Activated CD8-positive, alpha-beta memory T cell treated with anti-CD3 and anti-CD28 coated beads, Interleukin-2, amount 10 ng/mL, durations not matched to agents 7 days and 5 days (primary cell): ENCODE data around the gene PTPRU. TPM values are rescaled to one million over a fixed set of nuclear protein-coding genes. Genes with fewer than 3 reads are reported as not detected.
"Not testable (repeated sequence)": the region's sequence is repeated elsewhere in the genome, so short reads cannot be mapped to it uniquely, and the experiment has no call there.

Experiments
- ATAC-seq: fragments of 150-1000 bp; cut with Tn5 transposase; one replicate; pipeline ENCODE4 v1.10.0; 2021; ENCODE audit warnings: moderate library complexity
- CTCF ChIA-PET: fragments of 350-600 bp; sonication (Branson Sonifier 250); formaldehyde crosslinking; loops from one replicate; lab custom pipeline; 2021; ENCODE audit warnings: antibody characterized with exemption; lab: Charles Lee
- DNase-seq: peaks from one replicate; pipeline ENCODE4 v3.0.0-alpha.2; 2020
- H3K27ac Mint-ChIP-seq: one replicate; pipeline ENCODE4 v1.8.0; 2021; ENCODE audit warnings: mild to moderate bottlenecking, mixed read lengths
- H3K27me3 Mint-ChIP-seq: one replicate; pipeline ENCODE4 v1.8.0; 2021; ENCODE audit warnings: mixed read lengths
- H3K36me3 Mint-ChIP-seq: one replicate; pipeline ENCODE4 v1.8.0; 2021; ENCODE audit warnings: mild to moderate bottlenecking, mixed read lengths
- H3K4me1 Mint-ChIP-seq: one replicate; pipeline ENCODE4 v1.8.0; 2021; ENCODE audit warnings: mixed read lengths
- H3K4me3 Mint-ChIP-seq: one replicate; pipeline ENCODE4 v1.8.0; 2021; ENCODE audit warnings: mild to moderate bottlenecking, moderate library complexity, mixed read lengths
- H3K9me3 Mint-ChIP-seq: one replicate; pipeline ENCODE4 v1.8.0; 2022; ENCODE audit warnings: low read depth, mixed read lengths
- total RNA-seq, 2 experiments: library from RNA; stranded (reverse); gene quantifications; one replicate each; pipeline ENCODE4 v1.2.3, GENCODE V29; 2021

The PTPRU gene
- total RNA-seq, 2 experiments from 2014 or later = 0.47 to 0.64 TPM

GRCh38 chr1:29225361-29225760 is 11.0 kb upstream of the PTPRU start:
- H3K9me3 Mint-ChIP-seq = no peaks in the 10 kb centered on the region
- H3K27me3 Mint-ChIP-seq = no peaks in the 10 kb centered on the region
- no peak overlapping the region for H3K27ac Mint-ChIP-seq
- no peak overlapping the region for H3K4me3 Mint-ChIP-seq
- H3K36me3 Mint-ChIP-seq = peaks cover 2% of the 10 kb centered on the region
- CTCF ChIA-PET = no interaction called here
- H3K4me1 Mint-ChIP-seq = peaks cover 9% of the 10 kb centered on the region
- no peak for ATAC-seq
- no peak for DNase-seq

GRCh38 chr1:29227511-29227910 is 8.8 kb upstream of the PTPRU start:
- ATAC-seq = no peak
- H3K36me3 Mint-ChIP-seq = no peaks in the 10 kb centered on the region
- H3K27me3 Mint-ChIP-seq = no peaks in the 10 kb centered on the region
- no peak overlapping the region for H3K4me3 Mint-ChIP-seq
- CTCF ChIA-PET = interaction anchor here (1.0 kb wide), 1 partner anchor 345 kb away, joined by 4 read pairs; no protein-coding TSS in a partner anchor
- no peak overlapping the region for H3K27ac Mint-ChIP-seq
- H3K4me1 Mint-ChIP-seq = peaks cover 18% of the 10 kb centered on the region
- H3K9me3 Mint-ChIP-seq = no peaks in the 10 kb centered on the region
- no peak for DNase-seq

- ATAC-seq = no peak
- DNase-seq = no peak
- H3K4me3 Mint-ChIP-seq = peak overlapping the region; percentile 96
- peaks cover 18% of the 10 kb centered on the region for H3K4me1 Mint-ChIP-seq
- H3K27ac Mint-ChIP-seq = peak overlapping the region; percentile 94
- H3K9me3 Mint-ChIP-seq = no peaks in the 10 kb centered on the region
- CTCF ChIA-PET = interaction anchor here (0.9 to 1.6 kb wide), 5 partner anchors 9 to 1478 kb away, joined by 3 to 5 read pairs (median 3); partner anchors contain the start of gene SRSF4
- H3K36me3 Mint-ChIP-seq = no peaks in the 10 kb centered on the region
- peaks cover 15% of the 10 kb centered on the region for H3K27me3 Mint-ChIP-seq
Measured at GRCh38 chr1:29230204-29230552, 6.1 kb upstream of the PTPRU start.

- H3K27ac Mint-ChIP-seq = peak within 1 kb of the TSS; percentile 94
- peaks cover 19% of the 10 kb centered on the region for H3K4me1 Mint-ChIP-seq
- H3K9me3 Mint-ChIP-seq = no peaks in the 10 kb centered on the region
- H3K4me3 Mint-ChIP-seq = peak within 1 kb of the TSS; percentile 96
- CTCF ChIA-PET = interaction anchor here (0.9 to 1.6 kb wide), 5 partner anchors 9 to 1477 kb away, joined by 3 to 4 read pairs (median 3); partner anchors contain the start of gene SRSF4
- H3K36me3 Mint-ChIP-seq = no peaks in the 10 kb centered on the region
- DNase-seq (peak; percentile 96), ATAC-seq (peak; percentile 99)
- peaks cover 18% of the 10 kb centered on the region for H3K27me3 Mint-ChIP-seq
Measured at GRCh38 chr1:29230553-29231378, 5.6 kb upstream of the PTPRU start, which contains the start of gene MECR. Gene MECR, minus strand, starts transcription at chr1:29230934. Its CDS starts 28 bp downstream, at chr1:29230906.

GRCh38 chr1:29232387-29232786 is 3.9 kb upstream of the PTPRU start:
- Mint-ChIP-seq H3K27me3 (peaks cover 30% of the 10 kb centered on the region), H3K4me3 (no peak overlapping the region), H3K9me3 (no peaks in the 10 kb centered on the region), H3K27ac (no peak overlapping the region), H3K36me3 (peaks cover 5% of the 10 kb centered on the region), H3K4me1 (peaks cover 30% of the 10 kb centered on the region)
- CTCF ChIA-PET = no interaction called here
- ATAC-seq (no peak), DNase-seq (no peak)

- H3K4me1 Mint-ChIP-seq = peaks cover 35% of the 10 kb centered on the region
- H3K36me3 Mint-ChIP-seq = peaks cover 6% of the 10 kb centered on the region
- CTCF ChIA-PET = interaction anchor here (0.7 to 1.2 kb wide), 3 partner anchors 559 to 1147 kb away, joined by 3 to 4 read pairs (median 4); no protein-coding TSS in a partner anchor
- no peak overlapping the region for H3K4me3 Mint-ChIP-seq
- H3K27ac Mint-ChIP-seq = no peak overlapping the region
- no peak for ATAC-seq
- DNase-seq = no peak
- H3K9me3 Mint-ChIP-seq = no peaks in the 10 kb centered on the region
- peaks cover 37% of the 10 kb centered on the region for H3K27me3 Mint-ChIP-seq
Measured at GRCh38 chr1:29233693-29234092, 2.6 kb upstream of the PTPRU start.

GRCh38 chr1:29234471-29234870 is 1.9 kb upstream of the PTPRU start:
- ATAC-seq (no peak), DNase-seq (no peak)
- H3K27me3 Mint-ChIP-seq = peaks cover 45% of the 10 kb centered on the region
- peaks cover 35% of the 10 kb centered on the region for H3K4me1 Mint-ChIP-seq
- H3K9me3 Mint-ChIP-seq = no peaks in the 10 kb centered on the region
- CTCF ChIA-PET = interaction anchor here (0.7 to 1.2 kb wide), 2 partner anchors 559 to 1146 kb away, joined by 3 to 4 read pairs; no protein-coding TSS in a partner anchor
- H3K27ac Mint-ChIP-seq = no peak overlapping the region
- peaks cover 6% of the 10 kb centered on the region for H3K36me3 Mint-ChIP-seq
- H3K4me3 Mint-ChIP-seq = no peak overlapping the region

- not testable (repeated sequence) for DNase-seq, H3K27ac Mint-ChIP-seq, H3K9me3 Mint-ChIP-seq, H3K4me3 Mint-ChIP-seq, H3K36me3 Mint-ChIP-seq, ATAC-seq
- H3K27me3 Mint-ChIP-seq = peaks cover 49% of the 10 kb centered on the region
- CTCF ChIA-PET = interaction anchor here (0.9 to 1.2 kb wide), 2 partner anchors 29 to 558 kb away, joined by 3 to 4 read pairs; no protein-coding TSS in a partner anchor
- peaks cover 31% of the 10 kb centered on the region for H3K4me1 Mint-ChIP-seq
Measured at GRCh38 chr1:29234881-29235280, 1.4 kb upstream of the PTPRU start.

GRCh38 chr1:29236712-29237128 is 398 bp downstream of the PTPRU start:
- no peak for DNase-seq
- ATAC-seq = no peak
- Mint-ChIP-seq H3K4me1 (peaks cover 18% of the 10 kb centered on the region), H3K27ac (peak overlapping the region; percentile 1), H3K4me3 (peak overlapping the region; percentile 53), H3K9me3 (no peaks in the 10 kb centered on the region), H3K36me3 (peaks cover 6% of the 10 kb centered on the region), H3K27me3 (peaks cover 63% of the 10 kb centered on the region)
- CTCF ChIA-PET = interaction anchor here (0.7 to 1.5 kb wide), 4 partner anchors 9 to 1471 kb away, joined by 3 to 10 read pairs (median 4); no protein-coding TSS in a partner anchor

GRCh38 chr1:29237129-29237821 is 953 bp downstream of the PTPRU start:
- Mint-ChIP-seq H3K9me3 (no peaks in the 10 kb centered on the region), H3K4me3 (peak overlapping the region; percentile 53), H3K27me3 (peaks cover 63% of the 10 kb centered on the region), H3K4me1 (peaks cover 18% of the 10 kb centered on the region), H3K27ac (peak overlapping the region; percentile 1), H3K36me3 (peaks cover 6% of the 10 kb centered on the region)
- DNase-seq = no peak
- CTCF ChIA-PET = interaction anchor here (0.7 to 1.5 kb wide), 4 partner anchors 8 to 1471 kb away, joined by 3 to 10 read pairs (median 4); no protein-coding TSS in a partner anchor
- no peak for ATAC-seq

- Mint-ChIP-seq H3K4me3 (peak overlapping the region; percentile 65), H3K9me3 (no peaks in the 10 kb centered on the region), H3K36me3 (peaks cover 6% of the 10 kb centered on the region), H3K27me3 (peaks cover 63% of the 10 kb centered on the region), H3K4me1 (peaks cover 18% of the 10 kb centered on the region), H3K27ac (no peak overlapping the region)
- CTCF ChIA-PET = interaction anchor here (1.2 to 2.1 kb wide), 2 partner anchors 23 to 1142 kb away, joined by 3 to 5 read pairs; no protein-coding TSS in a partner anchor
- ATAC-seq = no peak
- no peak for DNase-seq
Measured at GRCh38 chr1:29237852-29238619, 1.7 kb downstream of the PTPRU start.

GRCh38 chr1:29238620-29239002 is 2.3 kb downstream of the PTPRU start:
- Mint-ChIP-seq H3K27ac (peak overlapping the region; percentile 13), H3K4me1 (peaks cover 18% of the 10 kb centered on the region), H3K4me3 (peak overlapping the region; percentile 25), H3K36me3 (peaks cover 6% of the 10 kb centered on the region), H3K9me3 (no peaks in the 10 kb centered on the region), H3K27me3 (peaks cover 62% of the 10 kb centered on the region)
- ATAC-seq (no peak), DNase-seq (no peak)
- CTCF ChIA-PET = interaction anchor here (1.2 to 2.1 kb wide), 2 partner anchors 22 to 1142 kb away, joined by 3 to 5 read pairs; no protein-coding TSS in a partner anchor
